Upper lobe of right lung (tissue), 1 donor: ENCODE results near the gene RBM23. TPM values are rescaled to one million over a fixed set of nuclear protein-coding genes. Genes with fewer than 3 reads are reported as not detected.

Experiments used
- ATAC-seq: fragments of 200-7000 bp; cut with Tn5 transposase; one replicate; pipeline ENCODE4 v1.9.1; 2020; ENCODE audit warnings: mild to moderate bottlenecking, moderate library complexity
- DNase-seq: peaks from one replicate; pipeline ENCODE4 v3.0.0-alpha.2; 2020
- H3K27ac ChIP-seq: fragments of 200-600 bp; one replicate; pipeline ENCODE4 v1.8.0; 2022
- H3K27me3 ChIP-seq: fragments of 200-600 bp; one replicate; pipeline ENCODE4 v1.8.0; 2022; ENCODE audit warnings: mild to moderate bottlenecking
- H3K36me3 ChIP-seq: fragments of 200-600 bp; one replicate; pipeline ENCODE4 v1.8.0; 2022
- H3K4me1 ChIP-seq: fragments of 200-600 bp; one replicate; pipeline ENCODE4 v1.8.0; 2022
- H3K4me3 ChIP-seq: fragments of 200-600 bp; one replicate; pipeline ENCODE4 v1.8.0; 2022; ENCODE audit warnings: mild to moderate bottlenecking
- H3K9me3 ChIP-seq: fragments of 200-600 bp; one replicate; pipeline ENCODE4 v1.8.0; 2022
- intact Hi-C: fragments of 100-400 bp; cut with DNase I; formaldehyde crosslinking; loops from one replicate; pipeline ENCODE4 v1.11.0; 2022
- total RNA-seq: library from RNA; stranded (reverse); fragmentation: NEBNext Ultra II Directional; extraction: Animal tissue kit (Norgen Biotek cat#: 25700); gene quantifications from one replicate; pipeline ENCODE4 v1.2.1, GENCODE V29; 2021
- TF ChIP-seq, protein P1 (sequence below): fragments of 200-600 bp; IDR thresholded peaks from one replicate; pipeline ENCODE4 v1.8.0; 2022; ENCODE audit warnings: antibody characterized with exemption
- donor health status: DM: no; HTN: yes; CAD: no; lungs with severe emphysema.

RBM23 gene
- total RNA-seq, 1 donor from 2014 or later = 83.5 TPM

GRCh38 chr14:22884076-22884737 is 34.7 kb downstream of the RBM23 start:
- H3K27ac ChIP-seq = no peak overlapping the region
- ATAC-seq (no peak), DNase-seq (no peak)
- H3K36me3 ChIP-seq = peaks cover 7% of the 10 kb centered on the region
- intact Hi-C loops = no loop called here
- peaks cover 11% of the 10 kb centered on the region for H3K4me1 ChIP-seq
- no peaks in the 10 kb centered on the region for H3K27me3 ChIP-seq
- H3K4me3 ChIP-seq = no peak overlapping the region
- TF ChIP-seq, protein P1, sequence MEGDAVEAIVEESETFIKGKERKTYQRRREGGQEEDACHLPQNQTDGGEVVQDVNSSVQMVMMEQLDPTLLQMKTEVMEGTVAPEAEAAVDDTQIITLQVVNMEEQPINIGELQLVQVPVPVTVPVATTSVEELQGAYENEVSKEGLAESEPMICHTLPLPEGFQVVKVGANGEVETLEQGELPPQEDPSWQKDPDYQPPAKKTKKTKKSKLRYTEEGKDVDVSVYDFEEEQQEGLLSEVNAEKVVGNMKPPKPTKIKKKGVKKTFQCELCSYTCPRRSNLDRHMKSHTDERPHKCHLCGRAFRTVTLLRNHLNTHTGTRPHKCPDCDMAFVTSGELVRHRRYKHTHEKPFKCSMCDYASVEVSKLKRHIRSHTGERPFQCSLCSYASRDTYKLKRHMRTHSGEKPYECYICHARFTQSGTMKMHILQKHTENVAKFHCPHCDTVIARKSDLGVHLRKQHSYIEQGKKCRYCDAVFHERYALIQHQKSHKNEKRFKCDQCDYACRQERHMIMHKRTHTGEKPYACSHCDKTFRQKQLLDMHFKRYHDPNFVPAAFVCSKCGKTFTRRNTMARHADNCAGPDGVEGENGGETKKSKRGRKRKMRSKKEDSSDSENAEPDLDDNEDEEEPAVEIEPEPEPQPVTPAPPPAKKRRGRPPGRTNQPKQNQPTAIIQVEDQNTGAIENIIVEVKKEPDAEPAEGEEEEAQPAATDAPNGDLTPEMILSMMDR = no peak
- no peaks in the 10 kb centered on the region for H3K9me3 ChIP-seq

DNA sequence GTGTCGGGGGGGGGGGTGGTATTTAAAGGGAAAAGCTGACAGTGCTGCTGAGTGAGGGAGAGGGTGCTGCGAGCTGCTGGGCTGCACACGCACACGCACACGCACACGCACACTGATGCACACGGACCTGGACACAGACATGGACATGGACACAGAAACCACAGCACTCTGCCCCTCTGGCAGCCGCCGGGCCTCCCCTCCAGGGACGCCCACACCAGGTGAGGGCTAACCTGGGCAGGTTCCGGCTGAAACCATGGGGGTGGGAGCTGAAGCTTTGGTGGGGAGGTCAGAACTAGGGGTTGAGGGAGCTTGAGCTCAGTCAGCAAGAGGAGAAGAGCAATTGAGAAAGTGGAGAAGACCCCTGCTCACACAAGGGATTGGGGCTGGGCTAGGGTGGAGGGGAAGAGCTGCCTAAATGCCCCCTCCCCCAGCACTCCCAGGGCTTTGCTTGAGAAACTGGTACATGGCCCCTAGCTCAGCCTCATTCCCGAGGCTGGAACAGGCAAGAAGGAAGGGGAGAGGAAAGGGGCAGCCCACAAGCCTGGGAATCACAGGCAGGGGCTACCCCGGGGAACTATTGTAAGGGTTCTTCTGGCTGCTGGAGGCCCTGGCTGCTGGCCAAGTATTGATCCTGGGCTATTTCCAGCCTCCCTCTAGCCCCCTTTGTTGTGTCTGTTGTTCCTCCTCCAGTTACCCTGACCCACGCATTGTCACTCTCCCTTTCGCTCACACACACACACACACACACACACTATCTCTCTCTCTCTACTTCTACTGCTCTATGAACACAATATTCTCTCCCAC is 35.6 kb downstream of the RBM23 start, which contains the start of gene REM2:
Gene REM2, plus strand, starts transcription at position 50 of the 804 bp plus-strand sequence. Its CDS starts 66 bp downstream, at position 116.
- Histone ChIP-seq H3K4me1 (peaks cover 10% of the 10 kb centered on the region), H3K9me3 (no peaks in the 10 kb centered on the region), H3K4me3 (no peak within 1 kb of the TSS), H3K27me3 (no peaks in the 10 kb centered on the region), H3K36me3 (peaks cover 14% of the 10 kb centered on the region), H3K27ac (no peak within 1 kb of the TSS)
- TF ChIP-seq, protein P1 = no peak
- DNase-seq = no peak
- intact Hi-C loops = no loop called here
- no peak for ATAC-seq

DNA sequence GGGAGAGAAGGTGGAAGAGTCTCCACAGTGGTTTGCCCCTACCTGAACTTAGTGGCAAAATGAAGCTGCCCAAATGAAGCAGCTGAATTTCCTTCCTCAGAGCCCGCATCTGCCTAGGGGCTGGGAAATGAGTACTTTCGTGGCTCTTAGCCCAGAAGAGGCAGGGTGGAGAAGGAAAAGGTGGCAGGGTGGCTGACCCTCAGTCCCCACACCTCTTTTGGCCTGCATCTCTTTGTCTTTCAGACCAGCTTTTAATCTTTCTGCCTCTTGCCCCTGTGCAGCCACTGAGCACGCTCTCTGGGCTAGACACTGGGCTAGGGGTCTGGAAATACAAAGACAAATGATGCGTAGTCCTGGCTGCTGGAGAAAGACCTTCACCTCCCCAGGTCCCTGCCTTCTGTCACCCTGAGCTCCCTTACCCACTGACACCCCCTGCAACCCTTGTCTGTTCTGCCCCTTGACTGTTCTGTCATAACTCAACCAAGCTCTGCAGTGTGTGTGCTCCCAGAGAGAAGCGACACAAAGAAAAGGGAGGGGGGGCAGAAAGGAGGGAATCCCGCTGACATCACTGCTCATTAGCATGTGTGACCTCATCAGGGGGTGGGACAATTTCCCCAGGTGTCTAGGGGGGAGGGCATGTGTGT is 36.3 kb downstream of the RBM23 start:
- TF ChIP-seq, protein P1 = no peak
- ATAC-seq = peak; percentile 27
- H3K4me3 ChIP-seq = no peak overlapping the region
- peaks cover 21% of the 10 kb centered on the region for H3K36me3 ChIP-seq
- no peaks in the 10 kb centered on the region for H3K27me3 ChIP-seq
- intact Hi-C loops = no loop called here
- DNase-seq = no peak
- H3K9me3 ChIP-seq = no peaks in the 10 kb centered on the region
- no peak overlapping the region for H3K27ac ChIP-seq
- H3K4me1 ChIP-seq = peaks cover 3% of the 10 kb centered on the region

GRCh38 chr14:22882064-22882463 is 36.9 kb downstream of the RBM23 start:
- Histone ChIP-seq H3K27ac (no peak overlapping the region), H3K4me3 (no peak overlapping the region), H3K27me3 (no peaks in the 10 kb centered on the region), H3K4me1 (no peaks in the 10 kb centered on the region), H3K9me3 (no peaks in the 10 kb centered on the region), H3K36me3 (peaks cover 27% of the 10 kb centered on the region)
- ATAC-seq = no peak
- no peak for DNase-seq
- TF ChIP-seq, protein P1 = no peak
- intact Hi-C loops = no loop called here

DNA sequence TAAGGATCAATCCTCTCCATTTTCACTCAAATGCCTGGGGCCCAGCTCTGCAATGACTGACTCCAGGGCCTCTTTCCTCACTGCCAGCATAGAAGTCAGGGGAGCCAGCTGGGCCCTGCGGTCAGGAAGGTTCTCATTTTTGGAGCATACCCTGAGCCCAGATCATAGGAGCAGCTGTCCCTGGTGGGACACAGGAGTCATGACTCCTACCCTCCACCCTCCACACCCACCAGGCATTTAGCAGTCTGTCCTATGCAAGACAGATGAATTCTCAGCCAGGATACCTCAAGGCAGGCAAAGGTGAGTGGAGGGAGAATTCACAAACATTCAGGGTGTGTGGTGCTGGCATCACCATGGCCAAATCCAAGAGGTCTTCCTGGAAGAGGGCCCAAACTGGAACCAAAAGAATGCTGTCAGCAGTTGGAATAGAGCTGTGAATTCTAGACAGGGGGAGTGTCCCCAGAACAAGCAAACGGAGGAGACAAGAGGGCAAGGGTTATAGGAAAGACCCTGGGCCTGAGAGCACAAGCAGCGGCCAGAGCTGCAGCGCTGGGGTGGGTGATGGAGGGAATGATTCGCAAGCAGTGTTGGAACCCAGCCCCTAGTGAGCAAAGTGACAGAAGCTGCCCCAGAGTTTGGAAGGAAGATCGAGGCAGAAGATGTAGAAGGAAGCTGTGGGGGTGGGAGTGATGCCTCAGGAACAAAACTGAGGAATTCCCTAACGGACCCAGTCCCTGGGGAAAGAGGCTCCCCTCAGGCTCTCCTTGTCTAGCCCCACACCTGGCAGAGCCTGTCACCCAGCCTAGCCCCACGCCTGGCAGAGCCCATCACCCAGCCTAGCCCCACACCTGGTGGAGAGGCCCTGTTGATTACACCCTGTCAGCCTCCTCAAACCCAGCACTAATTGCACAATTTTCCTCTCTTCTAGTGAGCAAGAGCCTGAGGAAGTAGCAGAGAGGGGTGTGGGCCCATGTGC is 40.4 kb downstream of the RBM23 start:
- Histone ChIP-seq H3K36me3 (peaks cover 62% of the 10 kb centered on the region), H3K4me1 (peaks cover 5% of the 10 kb centered on the region), H3K9me3 (no peaks in the 10 kb centered on the region), H3K27ac (no peak overlapping the region), H3K4me3 (no peak overlapping the region), H3K27me3 (no peaks in the 10 kb centered on the region)
- TF ChIP-seq, protein P1 = no peak
- ATAC-seq (no peak), DNase-seq (no peak)
- intact Hi-C loops = no loop called here
